C4-2B (cell line): ENCODE data around the gene RAMP3.

Source experiments
- CTCF ChIP-seq: fragments of 450-650 bp; conservative IDR thresholded peaks from 2 replicates; pipeline ENCODE4 v1.5.1; 2017; ENCODE audit warnings: mild to moderate bottlenecking
- ZFX ChIP-seq: fragments of 450-650 bp; IDR thresholded peaks from 2 replicates; pipeline ENCODE4 v1.6.1; 2017

GRCh38 chr7:45192621-45193041 lies 35.0 kb downstream of the RAMP3 start:
- TF ChIP-seq CTCF (no peak), ZFX (no peak)
